ENCODE measurements around the gene ADAMTS1. TPM values are rescaled to one million over a fixed set of nuclear protein-coding genes. Genes with fewer than 3 reads are reported as not detected.

ADAMTS1 gene
- total RNA-seq, 3 donors from 2014 or later (not counting 1 experiment from before 2014, with no cell fraction given), result 12.5 to 18.7 (median 17.1) TPM

DNA sequence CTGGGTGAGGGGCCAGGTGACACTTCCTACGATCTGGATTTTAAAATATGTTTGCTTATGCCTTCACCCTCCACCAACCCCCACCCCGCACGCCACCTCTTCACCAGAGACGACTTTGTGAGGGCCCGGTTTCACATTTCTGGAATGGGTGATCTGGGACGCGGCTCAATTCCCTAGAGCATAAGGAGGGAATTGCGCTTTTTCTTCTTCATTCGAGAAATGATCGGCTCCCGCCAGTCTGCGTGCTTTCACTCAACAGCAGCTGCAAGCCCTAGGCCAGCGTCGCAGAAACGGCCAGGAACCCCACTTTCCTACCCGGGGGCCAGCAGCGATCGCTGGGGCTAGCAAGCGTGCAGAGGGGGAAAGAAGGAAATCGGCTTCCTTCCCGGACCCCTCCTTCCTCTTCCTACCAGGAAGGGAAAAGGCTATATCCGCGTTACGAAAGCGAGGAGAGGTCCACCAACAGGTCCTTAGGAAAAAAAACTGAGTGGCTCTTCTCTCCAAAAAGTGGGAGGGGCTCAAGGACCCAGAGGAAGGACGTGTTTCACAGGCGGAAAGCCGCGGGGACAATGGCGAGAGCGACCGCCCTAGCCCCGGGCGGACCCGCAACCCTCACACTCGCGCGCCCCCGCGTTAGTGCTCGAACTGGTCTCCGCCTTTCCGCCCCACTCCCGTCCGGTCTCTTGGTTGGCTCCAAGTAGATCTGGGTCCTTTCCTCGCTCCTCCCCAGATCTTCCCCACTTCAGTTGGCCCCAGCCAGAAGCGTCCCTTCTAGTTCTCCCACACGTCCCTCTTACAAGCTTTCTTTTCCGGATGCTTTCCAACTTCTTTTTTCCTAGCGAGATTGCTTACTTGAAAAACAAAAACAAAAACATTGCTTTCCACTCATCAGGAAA is 1.1 kb upstream of the ADAMTS1 start:
- peak overlapping the region; percentile 23 for H3K27ac ChIP-seq (ENCODE audit: low read length)
- H3K36me3 ChIP-seq (ENCODE audit: control insufficient read depth, insufficient read depth, low read length), result peaks cover 11% of the 10 kb centered on the region
- Mint-ChIP-seq H3K27ac (peak overlapping the region; percentile 43 to 91), H3K27me3 (ENCODE audit: low read depth in 2 of 2) (peaks cover 9 to 15% of the 10 kb centered on the region in 2 donors), H3K9me3 (no peaks in the 10 kb centered on the region), H3K4me3 (peak overlapping the region; percentile 91), H3K36me3 (peaks cover 8% of the 10 kb centered on the region), H3K4me1 (peaks cover 50 to 62% of the 10 kb centered on the region in 2 donors)
- H3K4me3 ChIP-seq (ENCODE audit: low read length), result peak overlapping the region; percentile 70
- ATAC-seq (peak in 2 of 3 donors; percentile 10 to 11), DNase-seq (peak; percentile 19 to 28)
- 1% methylated on average over 46 of the region's 50 CpGs for WGBS (ENCODE audit: insufficient coverage)
- H3K4me1 ChIP-seq (ENCODE audit: control insufficient read depth, insufficient read depth, low read length), result peaks cover 28% of the 10 kb centered on the region
- no peaks in the 10 kb centered on the region for H3K9me3 ChIP-seq (ENCODE audit: control insufficient read depth, insufficient read depth, low read length)
- no peaks in the 10 kb centered on the region for H3K27me3 ChIP-seq (ENCODE audit: control insufficient read depth, insufficient read depth, low read length)
- intact Hi-C loops (cut with micrococcal nuclease), result loop anchor here (5.0 kb wide), 1 partner anchor 1676 kb away; no protein-coding TSS in a partner anchor
- TF ChIP-seq, protein P1, sequence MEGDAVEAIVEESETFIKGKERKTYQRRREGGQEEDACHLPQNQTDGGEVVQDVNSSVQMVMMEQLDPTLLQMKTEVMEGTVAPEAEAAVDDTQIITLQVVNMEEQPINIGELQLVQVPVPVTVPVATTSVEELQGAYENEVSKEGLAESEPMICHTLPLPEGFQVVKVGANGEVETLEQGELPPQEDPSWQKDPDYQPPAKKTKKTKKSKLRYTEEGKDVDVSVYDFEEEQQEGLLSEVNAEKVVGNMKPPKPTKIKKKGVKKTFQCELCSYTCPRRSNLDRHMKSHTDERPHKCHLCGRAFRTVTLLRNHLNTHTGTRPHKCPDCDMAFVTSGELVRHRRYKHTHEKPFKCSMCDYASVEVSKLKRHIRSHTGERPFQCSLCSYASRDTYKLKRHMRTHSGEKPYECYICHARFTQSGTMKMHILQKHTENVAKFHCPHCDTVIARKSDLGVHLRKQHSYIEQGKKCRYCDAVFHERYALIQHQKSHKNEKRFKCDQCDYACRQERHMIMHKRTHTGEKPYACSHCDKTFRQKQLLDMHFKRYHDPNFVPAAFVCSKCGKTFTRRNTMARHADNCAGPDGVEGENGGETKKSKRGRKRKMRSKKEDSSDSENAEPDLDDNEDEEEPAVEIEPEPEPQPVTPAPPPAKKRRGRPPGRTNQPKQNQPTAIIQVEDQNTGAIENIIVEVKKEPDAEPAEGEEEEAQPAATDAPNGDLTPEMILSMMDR (IDR thresholded peaks at IDR 0.05), result no peak

DNA sequence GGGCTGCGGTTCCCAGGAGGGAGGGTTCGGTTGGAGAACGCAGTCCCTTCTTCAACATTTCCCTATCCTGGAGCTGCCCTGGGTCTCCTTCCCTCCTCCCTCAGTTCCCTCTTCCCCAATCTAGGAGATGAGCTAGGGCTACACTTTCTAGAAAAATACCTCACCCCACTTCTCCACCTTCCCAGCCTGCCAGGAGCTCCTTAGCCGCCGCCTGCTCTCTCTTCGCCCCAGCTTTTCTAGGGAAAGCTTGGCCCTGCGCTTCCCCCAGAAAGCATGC is 488 bp upstream of the ADAMTS1 start:
- peak overlapping the region; percentile 23 for H3K27ac ChIP-seq (ENCODE audit: low read length)
- H3K36me3 ChIP-seq (ENCODE audit: control insufficient read depth, insufficient read depth, low read length), result peaks cover 12% of the 10 kb centered on the region
- intact Hi-C loops (cut with micrococcal nuclease), result loop anchor here (2.0 to 5.0 kb wide), 3 partner anchors 39 to 1989 kb away; no protein-coding TSS in a partner anchor
- 3% methylated on average over 7 of the region's 7 CpGs for WGBS (ENCODE audit: insufficient coverage)
- peaks cover 9 to 15% of the 10 kb centered on the region in 2 donors for H3K27me3 Mint-ChIP-seq (ENCODE audit: low read depth in 2 of 2)
- H3K4me3 ChIP-seq (ENCODE audit: low read length), result peak overlapping the region; percentile 70
- peaks cover 34% of the 10 kb centered on the region for H3K4me1 ChIP-seq (ENCODE audit: control insufficient read depth, insufficient read depth, low read length)
- H3K9me3 Mint-ChIP-seq, result no peaks in the 10 kb centered on the region
- H3K4me1 Mint-ChIP-seq, result peaks cover 53 to 66% of the 10 kb centered on the region in 2 donors
- H3K27ac Mint-ChIP-seq, result peak overlapping the region; percentile 43 to 91
- peak overlapping the region; percentile 91 for H3K4me3 Mint-ChIP-seq
- peaks cover 12% of the 10 kb centered on the region for H3K36me3 Mint-ChIP-seq
- H3K9me3 ChIP-seq (ENCODE audit: control insufficient read depth, insufficient read depth, low read length), result no peaks in the 10 kb centered on the region
- TF ChIP-seq, protein P1 (IDR thresholded peaks at IDR 0.05), result no peak
- DNase-seq (no peak), ATAC-seq (no peak)
- H3K27me3 ChIP-seq (ENCODE audit: control insufficient read depth, insufficient read depth, low read length), result no peaks in the 10 kb centered on the region

DNA sequence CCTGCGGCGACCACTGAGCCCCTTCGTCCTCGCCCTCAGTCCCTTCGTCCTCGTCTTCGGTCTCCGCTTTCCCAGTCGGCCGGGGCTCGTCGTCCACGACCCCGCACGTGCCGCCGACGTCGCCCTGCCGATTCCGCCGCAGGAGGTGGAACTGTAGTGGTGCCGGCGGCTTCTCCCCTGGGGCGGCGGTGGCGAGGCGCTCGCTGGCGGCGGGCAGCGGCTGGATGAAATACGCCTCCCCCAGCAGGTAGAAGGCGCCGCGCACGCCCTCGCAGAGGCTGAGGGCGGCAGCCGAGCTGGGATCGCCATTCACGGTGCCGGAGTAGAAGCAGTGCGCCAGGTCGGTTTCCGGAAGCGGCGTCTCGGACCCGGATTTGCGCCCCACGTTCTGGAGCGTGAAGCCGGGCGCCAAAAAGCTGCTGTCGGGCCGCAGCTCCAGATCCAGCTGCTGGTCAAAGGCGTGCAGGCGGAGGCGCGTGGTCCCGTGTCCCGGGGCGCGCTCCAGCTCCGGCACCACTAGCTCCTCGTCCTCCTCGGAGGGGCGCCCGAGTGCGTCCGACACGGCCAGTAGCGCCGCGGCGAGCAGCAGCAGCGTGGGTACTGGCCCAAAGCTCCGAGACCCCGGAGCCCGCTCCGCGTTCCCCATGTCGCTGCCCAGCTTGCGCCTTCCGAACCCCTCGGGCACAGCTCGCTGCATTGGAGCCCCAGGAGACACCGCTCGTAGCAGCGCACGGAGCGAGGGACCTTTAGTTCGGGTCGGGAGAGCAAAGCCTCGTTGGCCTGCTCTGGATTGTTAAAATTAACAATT is 747 bp downstream of the ADAMTS1 start:
- DNase-seq (peak; percentile 15 to 44), ATAC-seq (peak in 2 of 3 donors; percentile 8 to 29)
- peaks cover 24% of the 10 kb centered on the region for H3K36me3 Mint-ChIP-seq
- peak overlapping the region; percentile 81 to 91 for H3K27ac Mint-ChIP-seq
- Histone ChIP-seq H3K9me3 (ENCODE audit: control insufficient read depth, insufficient read depth, low read length) (no peaks in the 10 kb centered on the region), H3K4me3 (ENCODE audit: low read length) (peak overlapping the region; percentile 70), H3K27me3 (ENCODE audit: control insufficient read depth, insufficient read depth, low read length) (no peaks in the 10 kb centered on the region), H3K4me1 (ENCODE audit: control insufficient read depth, insufficient read depth, low read length) (peaks cover 45% of the 10 kb centered on the region), H3K36me3 (ENCODE audit: control insufficient read depth, insufficient read depth, low read length) (peaks cover 16% of the 10 kb centered on the region), H3K27ac (ENCODE audit: low read length) (peak overlapping the region; percentile 34)
- TF ChIP-seq, protein P1 (IDR thresholded peaks at IDR 0.05), result no peak
- no peaks in the 10 kb centered on the region for H3K9me3 Mint-ChIP-seq
- peaks cover 9 to 15% of the 10 kb centered on the region in 2 donors for H3K27me3 Mint-ChIP-seq (ENCODE audit: low read depth in 2 of 2)
- peaks cover 65 to 78% of the 10 kb centered on the region in 2 donors for H3K4me1 Mint-ChIP-seq
- 1% methylated on average over 96 of the region's 96 CpGs for WGBS (ENCODE audit: insufficient coverage)
- H3K4me3 Mint-ChIP-seq, result peak overlapping the region; percentile 91
- intact Hi-C loops (cut with micrococcal nuclease), result loop anchor here (2.0 to 5.0 kb wide), 3 partner anchors 38 to 1990 kb away; no protein-coding TSS in a partner anchor
